ENCODE measurements around the gene CHD5. TPM values are rescaled to one million over a fixed set of nuclear protein-coding genes. Genes with fewer than 3 reads are reported as not detected.
A peak's percentile ranks its signal among the peaks of the same experiment; 100 is the strongest.

Gene CHD5
- total RNA-seq, 6 experiments from 2014 or later, result not detected

- 70% methylated on average over 8 of the region's 8 CpGs for WGBS (ENCODE audit: insufficient coverage, low coverage, low lambda C conversion rate, missing lambda C conversion rate)
- TF ChIP-seq POLR2A (IDR thresholded peaks at IDR 0.05), result no peak
- TF ChIP-seq, protein P1, sequence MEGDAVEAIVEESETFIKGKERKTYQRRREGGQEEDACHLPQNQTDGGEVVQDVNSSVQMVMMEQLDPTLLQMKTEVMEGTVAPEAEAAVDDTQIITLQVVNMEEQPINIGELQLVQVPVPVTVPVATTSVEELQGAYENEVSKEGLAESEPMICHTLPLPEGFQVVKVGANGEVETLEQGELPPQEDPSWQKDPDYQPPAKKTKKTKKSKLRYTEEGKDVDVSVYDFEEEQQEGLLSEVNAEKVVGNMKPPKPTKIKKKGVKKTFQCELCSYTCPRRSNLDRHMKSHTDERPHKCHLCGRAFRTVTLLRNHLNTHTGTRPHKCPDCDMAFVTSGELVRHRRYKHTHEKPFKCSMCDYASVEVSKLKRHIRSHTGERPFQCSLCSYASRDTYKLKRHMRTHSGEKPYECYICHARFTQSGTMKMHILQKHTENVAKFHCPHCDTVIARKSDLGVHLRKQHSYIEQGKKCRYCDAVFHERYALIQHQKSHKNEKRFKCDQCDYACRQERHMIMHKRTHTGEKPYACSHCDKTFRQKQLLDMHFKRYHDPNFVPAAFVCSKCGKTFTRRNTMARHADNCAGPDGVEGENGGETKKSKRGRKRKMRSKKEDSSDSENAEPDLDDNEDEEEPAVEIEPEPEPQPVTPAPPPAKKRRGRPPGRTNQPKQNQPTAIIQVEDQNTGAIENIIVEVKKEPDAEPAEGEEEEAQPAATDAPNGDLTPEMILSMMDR (IDR thresholded peaks at IDR 0.05), result no peak
- H3K27ac ChIP-seq, result no peak overlapping the region
- DNase-seq, result no peak
- intact Hi-C loops (cut with DNase I), result loop anchor here in 1 of 2 donors (10.0 kb wide), 1 partner anchor 188 kb away; the partner anchor contains the start of gene HES3
- peak; percentile 48 to 71 (median 56) for ATAC-seq
- H3K4me3 ChIP-seq, result no peak overlapping the region
- no peaks in the 10 kb centered on the region for H3K27me3 ChIP-seq
- no peaks in the 10 kb centered on the region for H3K9me3 ChIP-seq
- H3K4me1 ChIP-seq, result no peaks in the 10 kb centered on the region
- no peaks in the 10 kb centered on the region for H3K36me3 ChIP-seq
These were observed 123.6 kb downstream of the CHD5 start for GRCh38 chr1:6056572-6056948.

- Histone ChIP-seq H3K27ac (no peak overlapping the region), H3K27me3 (no peaks in the 10 kb centered on the region), H3K4me1 (no peaks in the 10 kb centered on the region), H3K4me3 (no peak overlapping the region), H3K36me3 (no peaks in the 10 kb centered on the region), H3K9me3 (no peaks in the 10 kb centered on the region)
- TF ChIP-seq POLR2A (IDR thresholded peaks at IDR 0.05), result no peak
- DNase-seq (no peak), ATAC-seq (no peak)
- WGBS (ENCODE audit: insufficient coverage, low coverage, low lambda C conversion rate, missing lambda C conversion rate), result 76% methylated on average over 6 of the region's 6 CpGs
- intact Hi-C loops (cut with DNase I), result loop anchor here (5.0 to 10.0 kb wide), 2 partner anchors 188 to 190 kb away; partner anchors contain the start of gene HES3 (in 2 of the 2)
These were observed 125.5 kb downstream of the CHD5 start for GRCh38 chr1:6054596-6054995.

DNA sequence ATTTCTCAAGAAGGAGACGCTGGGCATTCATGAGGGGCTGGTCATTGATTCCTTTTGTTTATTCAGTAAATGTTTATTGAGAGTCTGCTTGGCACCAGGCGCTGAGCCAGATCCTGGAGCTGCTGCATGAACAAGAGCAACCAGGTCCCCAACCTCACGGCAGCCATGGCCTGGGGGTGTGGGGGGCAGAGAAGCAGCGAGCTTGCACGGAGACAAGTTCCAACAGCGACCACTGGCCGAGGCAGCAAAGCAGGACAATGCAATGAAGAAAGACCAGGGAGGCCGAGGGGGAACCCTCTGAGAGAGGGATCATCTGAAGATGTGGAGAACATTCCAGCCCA lies 126.9 kb downstream of the CHD5 start:
- H3K27ac ChIP-seq, result no peak overlapping the region

DNA sequence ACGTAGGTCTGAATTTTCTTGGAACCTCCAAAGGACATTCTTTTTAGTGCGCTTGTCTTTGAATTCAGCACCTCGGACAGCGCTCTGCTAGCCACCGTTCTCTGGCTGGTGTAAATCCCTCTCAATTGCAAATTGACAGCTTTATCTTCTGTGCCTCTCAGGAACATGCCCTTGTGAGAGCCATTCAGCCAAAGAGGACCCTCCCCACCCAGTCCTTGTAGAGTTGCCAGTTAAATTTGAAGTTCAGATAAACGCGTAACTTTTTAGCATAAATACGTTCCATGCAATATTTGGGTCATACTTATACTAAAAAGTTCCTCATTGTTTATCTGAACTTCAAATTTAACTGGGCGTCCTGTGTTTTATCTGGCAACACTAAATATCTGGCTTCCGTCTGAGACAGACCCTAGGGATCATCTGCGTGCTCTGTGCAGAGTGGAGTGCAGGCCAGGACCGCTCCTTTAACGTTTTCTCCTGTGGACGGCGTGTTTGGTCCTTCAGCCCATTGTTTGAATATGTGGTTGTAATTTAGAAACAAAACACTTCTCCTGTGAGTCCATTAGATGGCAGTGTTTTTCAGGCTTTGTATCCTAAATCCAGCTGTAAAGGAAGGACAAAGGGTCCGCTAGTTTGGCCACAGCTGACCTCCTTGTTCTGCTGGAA lies 127.4 kb downstream of the CHD5 start:
- no peaks in the 10 kb centered on the region for H3K27me3 ChIP-seq
- no peaks in the 10 kb centered on the region for H3K36me3 ChIP-seq
- no peaks in the 10 kb centered on the region for H3K4me1 ChIP-seq
- no peak overlapping the region for H3K27ac ChIP-seq
- 23% methylated on average over 16 of the region's 16 CpGs for WGBS (ENCODE audit: insufficient coverage, low coverage, low lambda C conversion rate, missing lambda C conversion rate)
- no peak for TF ChIP-seq POLR2A (IDR thresholded peaks at IDR 0.05)
- TF ChIP-seq, protein P1 (IDR thresholded peaks at IDR 0.05), result peak; percentile 22 to 42 (median 30)
- no peak overlapping the region for H3K4me3 ChIP-seq
- H3K9me3 ChIP-seq, result no peaks in the 10 kb centered on the region
- DNase-seq, result peak in 1 of 3 donors; percentile 55
- intact Hi-C loops (cut with DNase I), result loop anchor here (5.0 to 10.0 kb wide), 2 partner anchors 190 to 192 kb away; partner anchors contain the start of gene HES3 (in 2 of the 2)
- peak; percentile 39 to 54 (median 46) for ATAC-seq

More for the DNA sequence above, 126.9 kb downstream of the CHD5 start:
- intact Hi-C loops (cut with DNase I), result loop anchor here (5.0 to 10.0 kb wide), 2 partner anchors 189 to 192 kb away; partner anchors contain the start of gene HES3 (in 2 of the 2)
- TF ChIP-seq, protein P1 (IDR thresholded peaks at IDR 0.05), result no peak
- TF ChIP-seq POLR2A (IDR thresholded peaks at IDR 0.05), result no peak
- ATAC-seq, result no peak
- no peak overlapping the region for H3K4me3 ChIP-seq
- no peaks in the 10 kb centered on the region for H3K36me3 ChIP-seq
- no peaks in the 10 kb centered on the region for H3K27me3 ChIP-seq
- H3K9me3 ChIP-seq, result no peaks in the 10 kb centered on the region
- 37% methylated on average over 8 of the region's 8 CpGs for WGBS (ENCODE audit: insufficient coverage, low coverage, low lambda C conversion rate, missing lambda C conversion rate)
- DNase-seq, result no peak
- no peaks in the 10 kb centered on the region for H3K4me1 ChIP-seq

Other genes starting within 250 kb of the CHD5 start
- 1 to 10 TPM; 1.5 to 6.0 (median 2.0) TPM for gene NPHP4, start 187.9 kb downstream of the CHD5 start, total RNA-seq
- gene KCNAB2, start 134.4 kb downstream of the CHD5 start, total RNA-seq, result 10 to 100 TPM in 2 of 6 experiments, 1 to 10 TPM in 4; 4.4 to 14.8 (median 6.9) TPM
- gene RPL22, start 19.3 kb upstream of the CHD5 start, total RNA-seq, result 100 to 1,000 TPM in 4 of 6 experiments, 10 to 100 TPM in 2; 45.4 to 156 (median 134) TPM
- 10 to 100 TPM in 5 of 6 experiments, 1 to 10 TPM in 1; 8.4 to 20.5 (median 14.4) TPM for gene RNF207, start 25.8 kb upstream of the CHD5 start, total RNA-seq
- 10 to 100 TPM; 15.9 to 28.5 (median 20.4) TPM for gene ICMT, start 55.6 kb upstream of the CHD5 start, total RNA-seq
- gene HES3, start 63.9 kb upstream of the CHD5 start, total RNA-seq, result not detected
- 10 to 100 TPM in 1 of 6 experiments, 1 to 10 TPM in 5; 1.5 to 34.6 (median 6.6) TPM for gene GPR153, start 80.8 kb upstream of the CHD5 start, total RNA-seq
- gene ACOT7, start 213.4 kb upstream of the CHD5 start, total RNA-seq, result 10 to 100 TPM; 10.8 to 19.7 (median 14.1) TPM
- 1 to 10 TPM in 1 of 6 experiments, under 1 TPM in 2, not detected in 3; 0.27 to 1.2 (median 0.68) TPM for gene HES2, start 239.6 kb upstream of the CHD5 start, total RNA-seq
- gene ESPN, start 244.5 kb upstream of the CHD5 start, total RNA-seq, result 100 to 1,000 TPM in 4 of 6 experiments, 10 to 100 TPM in 2; 81.6 to 149 (median 120) TPM